HL-60/S4 treated with retinoic acid at 250 ng/mL for 4 days and 3 days (cell line): ENCODE data around the gene CCT5.
"Not testable (repeated sequence)": the region's sequence is repeated elsewhere in the genome, so short reads cannot be mapped to it uniquely, and the experiment has no call there.

ENCODE experiments used
- in situ Hi-C: fragments of 300-500 bp; cut with MboI; formaldehyde crosslinking; loops from 2 replicates; pipeline ENCODE4 v1.7.0; 2022; ENCODE audit warnings: low sequenced_read_pairs

Gene CCT5

DNA sequence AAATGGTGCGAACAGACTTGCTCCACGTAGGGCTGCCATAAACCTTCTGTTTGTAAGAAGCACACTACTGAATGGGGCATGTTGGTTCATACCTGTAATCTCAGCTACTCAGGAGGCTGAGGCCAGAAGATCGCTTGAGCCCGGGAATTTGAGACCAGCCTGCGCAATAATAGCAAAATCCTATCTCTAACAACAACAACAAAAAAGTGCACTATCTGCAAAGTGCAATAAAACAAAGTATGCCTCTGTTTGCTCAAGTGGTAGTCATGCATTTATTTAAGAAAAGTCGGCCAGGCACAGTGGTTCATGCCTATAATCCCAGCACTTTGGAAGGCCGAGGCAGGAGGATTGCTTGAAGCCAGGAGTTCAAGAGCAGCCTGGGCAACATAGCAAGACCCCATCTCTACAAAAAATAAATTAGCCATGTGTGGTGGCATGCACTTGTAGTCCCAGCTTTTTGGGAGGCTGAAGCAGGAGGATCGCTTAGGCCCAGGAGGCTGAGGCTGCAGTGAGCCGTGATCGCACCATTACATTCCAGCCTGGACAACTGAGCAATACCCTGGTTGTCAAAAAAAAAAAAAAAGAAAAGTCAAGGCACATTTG is 5.6 kb upstream of the CCT5 start:
- in situ Hi-C loops, result no loop called here

DNA sequence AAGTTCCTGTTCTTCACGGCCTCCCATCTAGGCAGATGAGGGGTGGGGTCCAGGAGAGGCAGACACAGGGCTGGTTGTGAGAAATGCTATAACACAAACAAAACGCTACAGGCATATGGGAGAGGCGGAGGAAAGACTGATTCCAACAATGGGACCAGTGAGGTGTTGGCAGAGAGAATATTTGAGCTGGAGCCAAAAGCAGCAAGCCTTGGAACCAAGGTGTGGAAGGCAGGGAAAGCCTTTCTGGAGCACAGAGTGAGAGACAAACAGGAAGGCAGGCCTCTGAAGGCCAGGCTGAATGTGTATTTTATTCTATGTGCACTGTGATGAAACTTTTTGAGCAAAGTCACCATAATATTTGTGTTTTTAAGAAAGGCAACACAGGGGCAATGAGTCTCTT is 3.3 kb upstream of the CCT5 start:
- in situ Hi-C loops, result no loop called here

GRCh38 chr5:10247217-10247616 is 2.9 kb upstream of the CCT5 start:
- in situ Hi-C loops, result not testable (repeated sequence)

- in situ Hi-C loops, result no loop called here
Measured at GRCh38 chr5:10248378-10249260, 1.5 kb upstream of the CCT5 start.

DNA sequence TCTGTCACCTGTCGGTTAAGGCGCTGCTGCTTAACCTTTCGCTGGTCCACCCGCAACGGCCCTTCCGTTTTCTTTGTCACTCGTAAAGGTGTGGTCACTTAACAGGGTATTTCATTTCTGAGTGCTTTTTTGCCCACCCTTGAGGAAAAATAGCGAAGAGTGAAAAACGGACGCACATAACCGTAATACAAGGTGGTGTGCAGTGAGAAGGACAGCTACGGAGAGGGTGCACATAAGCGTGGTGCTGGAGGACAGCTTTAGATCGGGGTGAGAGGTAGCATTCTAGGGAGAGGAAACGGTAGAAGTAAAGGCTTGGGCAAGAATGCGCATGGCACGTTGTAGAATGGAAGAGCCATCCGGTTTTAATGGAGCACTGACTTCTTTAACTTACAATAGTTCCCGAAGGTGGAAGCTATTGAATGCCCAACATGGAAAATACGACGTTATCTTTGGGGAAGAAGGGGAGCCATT is 761 bp downstream of the CCT5 start:
- in situ Hi-C loops, result no loop called here

- in situ Hi-C loops, result no loop called here
Measured at GRCh38 chr5:10251405-10251804, 1.3 kb downstream of the CCT5 start.

- in situ Hi-C loops, result no loop called here
Measured at GRCh38 chr5:10253390-10253789, 3.3 kb downstream of the CCT5 start.

GRCh38 chr5:10254686-10255085 is 4.6 kb downstream of the CCT5 start:
- in situ Hi-C loops, result no loop called here

- in situ Hi-C loops, result no loop called here
Measured at GRCh38 chr5:10257870-10258269, 7.8 kb downstream of the CCT5 start.

DNA sequence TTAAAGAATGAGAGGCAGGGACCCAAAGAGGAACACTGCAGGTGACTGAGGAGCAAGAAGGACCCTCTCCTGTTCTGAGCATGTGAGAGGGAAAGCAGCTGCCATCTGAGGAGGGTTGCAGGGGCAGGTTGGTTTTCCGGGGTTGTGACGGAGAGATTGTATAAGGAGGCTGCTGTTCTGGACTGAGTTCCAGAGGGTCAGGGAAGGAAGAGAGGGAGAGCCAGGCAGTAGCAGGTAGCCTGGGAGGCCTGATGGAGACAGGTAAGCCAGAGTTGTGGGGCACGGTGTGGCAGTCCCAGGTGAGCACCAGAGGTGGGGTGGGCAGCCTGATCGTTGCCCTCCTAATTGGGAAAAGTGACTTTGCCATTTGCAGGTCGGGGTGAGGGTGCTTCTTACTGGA is 9.8 kb downstream of the CCT5 start:
- in situ Hi-C loops, result no loop called here

GRCh38 chr5:10261065-10261464 is 11.0 kb downstream of the CCT5 start:
- in situ Hi-C loops, result no loop called here

GRCh38 chr5:10262121-10262774 is 12.2 kb downstream of the CCT5 start:
- in situ Hi-C loops, result no loop called here

GRCh38 chr5:10262995-10263394 is 12.9 kb downstream of the CCT5 start:
- in situ Hi-C loops, result no loop called here

DNA sequence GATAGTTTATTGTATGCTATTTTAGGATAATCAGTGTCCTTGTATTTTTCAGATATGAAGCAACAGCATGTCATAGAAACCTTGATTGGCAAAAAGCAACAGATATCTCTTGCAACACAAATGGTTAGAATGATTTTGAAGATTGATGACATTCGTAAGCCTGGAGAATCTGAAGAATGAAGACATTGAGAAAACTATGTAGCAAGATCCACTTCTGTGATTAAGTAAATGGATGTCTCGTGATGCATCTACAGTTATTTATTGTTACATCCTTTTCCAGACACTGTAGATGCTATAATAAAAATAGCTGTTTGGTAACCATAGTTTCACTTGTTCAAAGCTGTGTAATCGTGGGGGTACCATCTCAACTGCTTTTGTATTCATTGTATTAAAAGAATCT is 14.5 kb downstream of the CCT5 start:
- in situ Hi-C loops, result no loop called here

- in situ Hi-C loops, result no loop called here
Measured at GRCh38 chr5:10265245-10266109, 15.4 kb downstream of the CCT5 start.

- in situ Hi-C loops, result no loop called here
Measured at GRCh38 chr5:10266137-10266536, 16.1 kb downstream of the CCT5 start.

- in situ Hi-C loops, result no loop called here
Measured at GRCh38 chr5:10266839-10267238, 16.8 kb downstream of the CCT5 start.

GRCh38 chr5:10268100-10268499 is 18.0 kb downstream of the CCT5 start:
- in situ Hi-C loops, result no loop called here

GRCh38 chr5:10272053-10272874 is 22.2 kb downstream of the CCT5 start:
- in situ Hi-C loops, result no loop called here

GRCh38 chr5:10272875-10273209 is 22.8 kb downstream of the CCT5 start:
- in situ Hi-C loops, result not testable (repeated sequence)
